ENCODE measurements around the gene BEST3.

- TF ChIP-seq EZH2 (IDR thresholded peaks at IDR 0.05; ENCODE audit: borderline replicate concordance, insufficient read depth, low read depth, low read length, poor library complexity, severe bottlenecking) = no peak
- no peak for TF ChIP-seq CTCF (IDR thresholded peaks at IDR 0.05)
These were observed 11.1 kb downstream of the BEST3 start for GRCh38 chr12:69688021-69688420.
